ENCODE results near the gene EML6. TPM values are rescaled to one million over a fixed set of nuclear protein-coding genes. Genes with fewer than 3 reads are reported as not detected.

Gene EML6
- total RNA-seq, 1 donor from 2014 or later = 0.39 TPM

GRCh38 chr2:54770676-54771075 lies 47.2 kb downstream of the EML6 start:
- Histone ChIP-seq H3K9ac (no peak overlapping the region), H3K27ac (no peak overlapping the region), H3F3A (ENCODE audit: low read depth) (no peaks in the 10 kb centered on the region), H3K4me1 (no peaks in the 10 kb centered on the region), H3K27me3 (no peaks in the 10 kb centered on the region), H3K4me2 (no peak overlapping the region), H3K9me3 (ENCODE audit: low read depth) (no peaks in the 10 kb centered on the region), H4K20me1 (ENCODE audit: low read depth) (no peaks in the 10 kb centered on the region), H2AFZ (replicated peaks) (no peak overlapping the region), H3K79me2 (ENCODE audit: low read depth) (no peaks in the 10 kb centered on the region), H3K36me3 (no peaks in the 10 kb centered on the region), H3K4me3 (no peak overlapping the region)
- no peak overlapping the region for H3K4me3 Mint-ChIP-seq
- H3K27me3 Mint-ChIP-seq (ENCODE audit: insufficient read depth, low read depth) = no peaks in the 10 kb centered on the region
- H3K9me3 Mint-ChIP-seq = peaks cover 11% of the 10 kb centered on the region
- no peak overlapping the region for H3K27ac Mint-ChIP-seq
- H3K4me1 Mint-ChIP-seq = no peaks in the 10 kb centered on the region
- no peaks in the 10 kb centered on the region for H3K36me3 Mint-ChIP-seq
- DNase-seq (ENCODE audit: low spot score) = no peak
- TF ChIP-seq EZH2 (IDR thresholded peaks at IDR 0.05) = no peak
- no peak for TF ChIP-seq EZH2phosphoT487 (IDR thresholded peaks at IDR 0.05)
- TF ChIP-seq CTCF (IDR thresholded peaks at IDR 0.05) = no peak

GRCh38 chr2:54771166-54771885 lies 47.9 kb downstream of the EML6 start:
- no peaks in the 10 kb centered on the region for H3K36me3 Mint-ChIP-seq
- H3K4me3 Mint-ChIP-seq = no peak overlapping the region
- Histone ChIP-seq H3K27ac (no peak overlapping the region), H3F3A (ENCODE audit: low read depth) (no peaks in the 10 kb centered on the region), H3K4me3 (no peak overlapping the region), H4K20me1 (ENCODE audit: low read depth) (no peaks in the 10 kb centered on the region), H3K4me1 (no peaks in the 10 kb centered on the region), H2AFZ (replicated peaks) (no peak overlapping the region), H3K9me3 (ENCODE audit: low read depth) (no peaks in the 10 kb centered on the region), H3K4me2 (no peak overlapping the region), H3K36me3 (no peaks in the 10 kb centered on the region), H3K27me3 (no peaks in the 10 kb centered on the region), H3K79me2 (ENCODE audit: low read depth) (no peaks in the 10 kb centered on the region), H3K9ac (no peak overlapping the region)
- H3K9me3 Mint-ChIP-seq = peaks cover 15% of the 10 kb centered on the region
- no peaks in the 10 kb centered on the region for H3K4me1 Mint-ChIP-seq
- no peak for DNase-seq (ENCODE audit: low spot score)
- no peaks in the 10 kb centered on the region for H3K27me3 Mint-ChIP-seq (ENCODE audit: insufficient read depth, low read depth)
- H3K27ac Mint-ChIP-seq = no peak overlapping the region
- TF ChIP-seq EZH2 (IDR thresholded peaks at IDR 0.05) (no peak), CTCF (IDR thresholded peaks at IDR 0.05) (no peak), EZH2phosphoT487 (IDR thresholded peaks at IDR 0.05) (no peak)

- Histone ChIP-seq H3K4me2 (no peak overlapping the region), H3K36me3 (no peaks in the 10 kb centered on the region), H3K4me3 (no peak overlapping the region), H3F3A (ENCODE audit: low read depth) (no peaks in the 10 kb centered on the region), H3K9me3 (ENCODE audit: low read depth) (no peaks in the 10 kb centered on the region), H3K27ac (no peak overlapping the region), H3K4me1 (no peaks in the 10 kb centered on the region), H4K20me1 (ENCODE audit: low read depth) (no peaks in the 10 kb centered on the region), H3K9ac (no peak overlapping the region), H3K27me3 (no peaks in the 10 kb centered on the region), H3K79me2 (ENCODE audit: low read depth) (no peaks in the 10 kb centered on the region), H2AFZ (replicated peaks) (no peak overlapping the region)
- H3K27me3 Mint-ChIP-seq (ENCODE audit: insufficient read depth, low read depth) = no peaks in the 10 kb centered on the region
- TF ChIP-seq EZH2 (IDR thresholded peaks at IDR 0.05) (no peak), CTCF (IDR thresholded peaks at IDR 0.05) (no peak), EZH2phosphoT487 (IDR thresholded peaks at IDR 0.05) (no peak)
- H3K9me3 Mint-ChIP-seq = peaks cover 18% of the 10 kb centered on the region
- no peak overlapping the region for H3K4me3 Mint-ChIP-seq
- H3K36me3 Mint-ChIP-seq = no peaks in the 10 kb centered on the region
- DNase-seq (ENCODE audit: low spot score) = no peak
- H3K4me1 Mint-ChIP-seq = no peaks in the 10 kb centered on the region
- H3K27ac Mint-ChIP-seq = no peak overlapping the region
Observed at GRCh38 chr2:54772110-54772509, 48.6 kb downstream of the EML6 start.
